NCI-H2171 (cell line): Measurements from ENCODE around the gene MYO5B.
"Not testable (repeated sequence)": the region's sequence is repeated elsewhere in the genome, so short reads cannot be mapped to it uniquely, and the experiment has no call there.

Experiments
- DNase-seq: peaks from one replicate; lab custom pipeline; 2025; lab: John Stamatoyannopoulos, UW

MYO5B gene

DNA sequence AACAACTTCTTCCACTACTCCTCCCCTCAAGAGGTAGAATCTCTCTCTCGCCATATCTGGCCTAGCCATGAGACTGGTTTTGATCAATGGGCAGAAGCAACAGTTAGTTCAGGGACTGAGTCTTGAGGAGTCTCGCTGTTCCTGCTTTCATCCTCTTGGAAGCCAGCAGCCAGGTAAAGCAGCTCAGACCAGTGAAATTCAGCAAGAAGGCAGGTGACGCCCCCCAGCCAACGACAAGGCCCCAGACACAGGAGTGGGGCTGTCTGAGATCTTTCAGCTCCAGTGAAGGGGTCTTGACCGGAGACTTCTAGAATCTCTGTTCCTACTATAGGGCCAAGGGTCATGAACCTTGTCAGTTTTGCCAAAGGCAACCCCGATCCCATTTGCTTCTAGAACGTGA, 341.9 kb downstream of the MYO5B start:
- DNase-seq: no peak

GRCh38 chr18:49851624-49852023, 343.3 kb downstream of the MYO5B start:
- DNase-seq: no peak

GRCh38 chr18:49850636-49851035, 344.3 kb downstream of the MYO5B start:
- no peak for DNase-seq

- DNase-seq: peak; percentile 64
These were observed 345.4 kb downstream of the MYO5B start for GRCh38 chr18:49849331-49850217.

DNA sequence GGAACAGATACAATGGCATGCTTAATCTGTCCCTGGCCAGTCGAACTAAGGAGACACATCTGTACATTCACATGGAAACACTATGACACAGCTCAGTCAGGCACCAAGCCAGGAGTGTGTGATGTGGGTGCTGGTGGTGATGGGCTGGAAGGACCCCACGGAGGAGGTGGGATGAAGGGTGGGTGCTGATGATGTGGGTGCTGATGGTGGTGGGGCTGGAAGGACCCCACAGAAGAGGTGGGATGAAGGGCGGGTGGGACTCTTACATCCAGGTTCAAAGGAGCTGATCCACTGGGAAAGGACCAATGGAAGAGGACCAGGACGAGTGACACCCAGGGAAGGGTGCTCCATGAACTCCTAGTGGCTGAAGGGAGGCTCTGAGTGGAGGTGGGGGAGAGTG, 346.8 kb downstream of the MYO5B start:
- DNase-seq: no peak

DNA sequence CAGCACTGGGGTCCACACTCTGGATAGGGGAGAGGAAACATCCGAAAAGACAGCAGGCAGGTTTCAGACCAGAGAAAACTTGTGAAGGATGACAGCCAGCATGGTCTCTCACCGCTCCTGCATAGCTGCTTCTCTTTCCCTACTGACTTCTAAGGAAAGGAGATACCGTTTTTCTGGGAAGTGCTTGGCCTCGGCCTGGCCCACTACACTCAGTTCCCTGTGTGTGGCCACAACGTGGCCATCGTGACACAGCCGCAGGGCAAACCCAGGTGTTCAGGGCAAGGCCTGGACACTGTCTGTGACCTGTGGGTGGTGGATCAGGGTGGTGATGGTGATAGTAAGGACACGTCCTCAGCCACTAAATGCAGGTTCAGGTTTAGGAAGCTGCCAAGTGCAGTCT, 347.4 kb downstream of the MYO5B start:
- DNase-seq: no peak

GRCh38 chr18:49846718-49847470, 348.1 kb downstream of the MYO5B start:
- DNase-seq: no peak

DNA sequence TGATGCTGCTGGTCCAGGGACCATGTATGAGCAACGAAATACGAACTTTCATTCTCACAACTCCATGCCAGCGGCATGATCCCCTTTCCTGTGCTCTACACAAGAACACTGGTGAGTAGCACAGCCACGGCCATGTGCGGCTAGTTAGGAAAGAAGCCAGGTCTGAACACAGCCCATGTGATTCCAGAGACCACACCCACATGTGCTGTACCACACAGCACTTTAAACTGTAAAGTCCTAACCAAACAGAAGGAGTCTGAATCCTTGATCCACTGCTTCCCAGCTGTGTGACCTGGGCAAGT, 348.6 kb downstream of the MYO5B start:
- no peak for DNase-seq

GRCh38 chr18:49845629-49846360, 349.2 kb downstream of the MYO5B start:
- peak; percentile 14 for DNase-seq

- no peak for DNase-seq
These were observed 350.0 kb downstream of the MYO5B start for GRCh38 chr18:49844903-49845302.

DNA sequence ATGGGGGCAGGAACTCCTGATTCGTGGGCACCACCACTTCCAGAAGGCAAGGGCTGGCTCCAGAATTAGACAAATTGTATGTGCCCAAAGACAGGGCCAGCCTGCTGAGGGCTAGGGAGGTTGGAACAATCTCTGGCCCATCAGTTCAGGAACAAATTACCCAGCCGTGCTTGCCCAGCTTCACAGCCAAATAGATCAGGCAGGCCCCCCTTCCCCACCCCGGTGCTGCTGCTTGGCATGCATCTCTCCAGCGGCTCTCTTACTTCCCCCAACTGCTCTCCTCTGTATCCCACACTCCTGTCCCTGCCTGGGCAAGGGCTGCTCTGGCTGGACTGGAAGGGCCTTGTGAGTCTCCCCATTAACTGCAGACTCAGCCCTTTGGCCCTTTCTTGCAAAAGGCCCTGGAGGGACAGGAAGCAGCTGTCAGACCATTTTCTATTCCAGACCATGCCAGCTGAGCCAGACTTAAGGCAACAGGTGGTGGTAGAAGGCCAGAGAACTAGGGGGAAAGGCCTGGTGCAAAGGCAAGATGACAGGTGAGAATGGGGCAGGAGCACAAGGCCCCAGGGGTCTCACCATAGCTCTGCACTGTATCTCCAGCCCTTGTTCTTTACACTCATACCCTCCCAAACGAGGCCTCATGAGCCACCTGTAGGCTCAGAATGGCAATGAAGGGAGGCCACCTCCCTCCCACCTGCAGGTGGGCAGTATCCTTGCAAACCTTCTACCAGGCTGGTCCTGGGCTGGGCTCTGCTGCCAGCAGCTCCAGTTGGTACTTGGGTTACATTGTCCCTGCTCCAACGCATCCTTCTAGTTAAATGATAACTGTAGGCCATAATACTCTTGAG, 350.9 kb downstream of the MYO5B start:
- DNase-seq: no peak

DNA sequence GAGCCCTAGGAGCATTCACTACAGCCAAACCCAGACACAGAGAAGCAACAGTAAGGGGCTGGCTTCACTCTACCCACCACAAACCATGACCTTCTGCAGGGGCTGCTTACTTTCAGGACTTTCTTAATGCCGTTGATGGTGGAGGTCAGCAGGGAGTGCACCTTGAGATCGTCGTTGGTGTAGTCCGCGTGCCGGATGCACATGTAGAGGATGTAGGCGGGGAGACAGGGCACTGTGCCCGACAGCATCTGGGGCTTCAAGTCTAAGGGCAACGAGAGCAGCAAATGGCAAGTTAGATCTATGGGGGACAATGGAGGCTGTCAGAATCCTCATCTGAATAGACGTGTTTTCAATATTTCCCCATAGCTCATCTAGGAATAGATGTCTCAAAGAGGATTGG, 351.8 kb downstream of the MYO5B start:
- no peak for DNase-seq

- no peak for DNase-seq
These were observed 352.3 kb downstream of the MYO5B start for GRCh38 chr18:49842656-49843055.

DNA sequence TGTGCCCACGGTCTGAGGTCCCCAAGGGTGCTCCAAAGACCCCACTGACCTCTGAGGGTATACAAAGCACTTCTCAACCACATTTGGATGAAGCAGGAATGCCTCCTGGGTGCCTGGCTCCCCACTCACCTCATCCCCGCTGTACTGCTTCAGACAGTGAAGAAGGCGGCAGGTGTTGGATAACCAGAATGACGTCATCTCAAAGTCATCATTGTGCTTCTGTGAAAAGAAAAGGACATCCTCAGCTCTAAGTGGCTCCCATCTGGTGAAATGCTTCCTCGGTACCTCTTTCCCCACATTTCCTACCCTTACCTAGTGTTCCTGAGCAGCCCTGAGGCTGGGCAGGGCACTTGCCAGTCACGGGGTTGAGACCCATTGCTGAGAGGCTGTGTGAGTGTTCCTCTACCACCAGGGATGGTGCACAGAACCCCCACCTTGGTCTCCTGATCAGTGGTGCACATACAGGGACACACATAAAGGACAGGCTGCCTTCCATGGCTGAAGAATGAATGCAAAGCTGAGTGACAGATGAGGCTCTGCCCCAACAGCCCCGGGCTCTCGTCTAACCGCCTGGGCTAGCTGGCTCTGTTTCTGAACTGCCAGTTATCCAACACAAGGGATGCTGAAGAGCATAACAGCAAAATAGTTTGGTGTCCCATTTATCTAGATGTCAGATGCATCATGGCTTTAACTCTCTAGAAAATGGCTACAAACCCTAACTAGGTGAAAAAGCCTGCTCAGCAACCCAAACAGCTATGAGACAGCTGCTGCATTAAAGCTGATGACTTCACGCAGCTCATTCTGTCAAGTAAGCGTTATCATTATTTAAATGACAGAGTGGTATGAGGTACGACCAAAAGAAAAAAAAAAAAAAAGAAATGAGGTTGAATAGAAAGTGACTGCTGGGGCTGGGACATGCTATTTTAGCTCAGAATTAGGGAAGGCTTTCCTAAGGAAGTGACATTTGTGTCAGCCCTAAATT, 353.4 kb downstream of the MYO5B start:
- no peak for DNase-seq

GRCh38 chr18:49839012-49839411, 355.9 kb downstream of the MYO5B start:
- DNase-seq: no peak

DNA sequence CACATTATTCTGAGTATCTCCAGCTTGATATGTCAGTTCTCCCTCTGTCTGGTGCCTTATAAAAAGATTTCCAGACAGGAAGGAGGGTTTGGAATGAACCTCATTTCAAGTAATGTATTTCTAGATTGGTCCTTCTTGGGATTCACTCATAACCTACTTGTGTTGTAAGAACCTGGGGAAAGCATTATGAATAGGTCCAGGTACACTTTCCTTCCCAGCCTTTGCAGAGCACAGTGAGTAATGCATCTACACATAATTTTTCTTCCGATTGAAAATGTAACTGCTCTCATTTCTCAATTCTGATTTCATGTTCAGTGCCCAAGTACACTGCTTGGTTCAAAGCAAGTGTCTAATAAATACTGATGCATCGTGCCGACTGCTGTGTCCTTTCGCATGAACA, 356.6 kb downstream of the MYO5B start:
- no peak for DNase-seq

DNA sequence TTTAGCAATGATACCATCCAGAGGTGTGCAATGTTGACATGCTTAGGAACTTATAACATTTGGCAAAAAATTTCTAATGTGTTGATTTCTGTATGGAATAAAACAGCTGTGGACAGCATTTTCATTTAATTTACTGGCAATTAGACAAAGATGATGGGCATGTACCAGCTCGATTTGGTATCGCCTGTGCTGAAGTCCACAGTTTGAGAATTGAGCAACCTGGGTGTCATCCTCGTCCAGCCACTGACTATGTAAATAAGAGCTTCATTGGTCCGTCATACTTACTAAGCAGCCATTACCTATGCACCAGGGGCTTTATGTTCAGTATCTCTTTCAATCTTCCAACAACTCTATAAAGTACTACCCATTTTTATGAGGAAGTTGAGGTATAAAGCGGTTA, 357.1 kb downstream of the MYO5B start:
- DNase-seq: no peak

DNA sequence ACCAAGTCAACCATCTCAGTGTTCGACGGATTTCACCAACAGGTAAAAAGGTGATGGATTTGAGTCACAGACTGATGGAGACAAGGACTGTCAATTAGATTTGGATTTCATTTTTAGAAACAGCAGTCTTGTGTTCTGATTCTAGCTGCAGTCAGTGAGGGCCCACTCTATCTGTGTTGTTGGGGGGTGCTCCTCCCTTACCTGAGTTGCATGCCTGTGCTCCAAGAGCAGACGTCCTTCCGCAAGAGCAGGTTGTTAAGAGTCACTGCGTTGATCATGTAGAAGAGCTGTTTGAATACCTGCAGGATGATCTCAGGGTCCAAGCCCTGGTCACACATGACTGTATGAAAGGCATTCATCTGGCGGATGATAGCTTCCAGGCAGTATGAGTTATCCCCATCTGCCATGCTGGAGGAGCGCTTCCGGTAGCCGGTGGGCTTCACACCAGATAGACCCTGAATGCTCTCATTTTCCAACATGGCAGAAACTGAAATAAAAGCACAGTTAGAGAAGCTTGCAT, 357.6 kb downstream of the MYO5B start:
- DNase-seq: not testable (repeated sequence)

GRCh38 chr18:49835405-49835804, 359.5 kb downstream of the MYO5B start:
- DNase-seq: no peak

DNA sequence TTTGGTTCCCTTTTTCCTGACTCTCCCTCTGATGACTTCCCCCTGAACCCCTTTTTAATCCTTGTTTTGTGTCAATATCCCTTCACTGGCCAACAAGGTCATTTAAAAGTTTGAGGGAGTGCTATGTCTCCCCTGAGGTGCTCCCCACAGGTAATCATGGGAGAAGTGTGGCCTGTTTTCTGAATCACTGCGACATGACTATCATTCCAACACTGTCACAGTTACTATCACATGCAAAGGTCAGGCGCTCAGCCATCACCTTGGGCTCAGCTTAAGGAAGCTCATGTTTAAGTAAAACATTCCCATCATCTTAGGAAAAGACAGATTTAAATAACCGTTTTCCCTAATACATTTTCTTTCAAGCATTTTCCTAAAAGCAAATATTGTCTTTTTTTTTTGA, 360.7 kb downstream of the MYO5B start:
- DNase-seq: no peak
